Neural crest cell (in vitro differentiated cells): Measurements from ENCODE around the gene ALG1. TPM values are rescaled to one million over a fixed set of nuclear protein-coding genes. Genes with fewer than 3 reads are reported as not detected.
A peak's percentile ranks its signal among the peaks of the same experiment; 100 is the strongest.
"Not testable (repeated sequence)": the region's sequence is repeated elsewhere in the genome, so short reads cannot be mapped to it uniquely, and the experiment has no call there.

Source experiments
- DNase-seq: peaks from one replicate; pipeline ENCODE4 v3.0.0; 2021; ENCODE audit warnings: low read depth, mixed read lengths, low spot score
- H3K27ac Mint-ChIP-seq: one replicate; pipeline ENCODE4 v1.8.0; 2021; ENCODE audit warnings: mild to moderate bottlenecking, mixed read lengths; ENCODE audit not compliant: unreplicated experiment
- H3K27me3 Mint-ChIP-seq: 2 replicates; pipeline ENCODE4 v1.8.0; 2021; ENCODE audit warnings: low read depth, mild to moderate bottlenecking, mixed read lengths
- H3K36me3 Mint-ChIP-seq: 2 replicates; pipeline ENCODE4 v1.8.0; 2021; ENCODE audit warnings: low read depth, mild to moderate bottlenecking, mixed read lengths
- H3K4me1 Mint-ChIP-seq: 2 replicates; pipeline ENCODE4 v1.8.0; 2021; ENCODE audit warnings: mixed read lengths
- H3K4me3 Mint-ChIP-seq: one replicate; pipeline ENCODE4 v1.8.0; 2021; ENCODE audit warnings: mild to moderate bottlenecking, mixed read lengths
- H3K9me3 Mint-ChIP-seq: 2 replicates; pipeline ENCODE4 v1.8.0; 2021; ENCODE audit warnings: mixed read lengths
- total RNA-seq: library from RNA; stranded (reverse); gene quantifications from 2 replicates; pipeline ENCODE4 v1.2.1, GENCODE V29; 2021
- TF ChIP-seq, protein P1 (sequence below): fragments of 200-600 bp; sonication (generic); conservative IDR thresholded peaks from 2 replicates; pipeline ENCODE4 v1.5.0; 2021; ENCODE audit warnings: antibody characterized with exemption, mild to moderate bottlenecking

Gene ALG1
- total RNA-seq, 1 donor from 2014 or later = 23.2 TPM

DNA sequence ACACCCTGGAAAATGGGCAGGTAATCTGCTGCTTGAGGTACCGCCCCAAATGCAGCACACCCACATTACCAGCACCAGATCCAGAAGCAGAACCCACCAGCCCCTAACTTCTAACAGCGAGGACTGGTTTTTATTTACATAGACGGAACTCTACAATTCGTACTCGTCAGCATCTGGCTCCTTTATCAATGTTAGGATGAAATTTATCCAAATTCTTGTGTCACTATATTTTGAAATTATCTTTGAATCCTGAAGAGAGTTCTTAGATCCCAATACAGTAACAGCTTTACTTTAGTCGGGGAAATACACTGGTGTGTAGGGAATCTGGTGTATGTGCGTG, 332 bp upstream of the ALG1 start:
- peak overlapping the region; percentile 98 for H3K4me3 Mint-ChIP-seq
- H3K4me1 Mint-ChIP-seq = peaks cover 13% of the 10 kb centered on the region
- H3K36me3 Mint-ChIP-seq = peaks cover 5% of the 10 kb centered on the region
- peaks cover 15% of the 10 kb centered on the region for H3K27me3 Mint-ChIP-seq
- H3K9me3 Mint-ChIP-seq = no peaks in the 10 kb centered on the region
- peak overlapping the region; percentile 97 for H3K27ac Mint-ChIP-seq
- TF ChIP-seq, protein P1, sequence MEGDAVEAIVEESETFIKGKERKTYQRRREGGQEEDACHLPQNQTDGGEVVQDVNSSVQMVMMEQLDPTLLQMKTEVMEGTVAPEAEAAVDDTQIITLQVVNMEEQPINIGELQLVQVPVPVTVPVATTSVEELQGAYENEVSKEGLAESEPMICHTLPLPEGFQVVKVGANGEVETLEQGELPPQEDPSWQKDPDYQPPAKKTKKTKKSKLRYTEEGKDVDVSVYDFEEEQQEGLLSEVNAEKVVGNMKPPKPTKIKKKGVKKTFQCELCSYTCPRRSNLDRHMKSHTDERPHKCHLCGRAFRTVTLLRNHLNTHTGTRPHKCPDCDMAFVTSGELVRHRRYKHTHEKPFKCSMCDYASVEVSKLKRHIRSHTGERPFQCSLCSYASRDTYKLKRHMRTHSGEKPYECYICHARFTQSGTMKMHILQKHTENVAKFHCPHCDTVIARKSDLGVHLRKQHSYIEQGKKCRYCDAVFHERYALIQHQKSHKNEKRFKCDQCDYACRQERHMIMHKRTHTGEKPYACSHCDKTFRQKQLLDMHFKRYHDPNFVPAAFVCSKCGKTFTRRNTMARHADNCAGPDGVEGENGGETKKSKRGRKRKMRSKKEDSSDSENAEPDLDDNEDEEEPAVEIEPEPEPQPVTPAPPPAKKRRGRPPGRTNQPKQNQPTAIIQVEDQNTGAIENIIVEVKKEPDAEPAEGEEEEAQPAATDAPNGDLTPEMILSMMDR = no peak
- DNase-seq = no peak

DNA sequence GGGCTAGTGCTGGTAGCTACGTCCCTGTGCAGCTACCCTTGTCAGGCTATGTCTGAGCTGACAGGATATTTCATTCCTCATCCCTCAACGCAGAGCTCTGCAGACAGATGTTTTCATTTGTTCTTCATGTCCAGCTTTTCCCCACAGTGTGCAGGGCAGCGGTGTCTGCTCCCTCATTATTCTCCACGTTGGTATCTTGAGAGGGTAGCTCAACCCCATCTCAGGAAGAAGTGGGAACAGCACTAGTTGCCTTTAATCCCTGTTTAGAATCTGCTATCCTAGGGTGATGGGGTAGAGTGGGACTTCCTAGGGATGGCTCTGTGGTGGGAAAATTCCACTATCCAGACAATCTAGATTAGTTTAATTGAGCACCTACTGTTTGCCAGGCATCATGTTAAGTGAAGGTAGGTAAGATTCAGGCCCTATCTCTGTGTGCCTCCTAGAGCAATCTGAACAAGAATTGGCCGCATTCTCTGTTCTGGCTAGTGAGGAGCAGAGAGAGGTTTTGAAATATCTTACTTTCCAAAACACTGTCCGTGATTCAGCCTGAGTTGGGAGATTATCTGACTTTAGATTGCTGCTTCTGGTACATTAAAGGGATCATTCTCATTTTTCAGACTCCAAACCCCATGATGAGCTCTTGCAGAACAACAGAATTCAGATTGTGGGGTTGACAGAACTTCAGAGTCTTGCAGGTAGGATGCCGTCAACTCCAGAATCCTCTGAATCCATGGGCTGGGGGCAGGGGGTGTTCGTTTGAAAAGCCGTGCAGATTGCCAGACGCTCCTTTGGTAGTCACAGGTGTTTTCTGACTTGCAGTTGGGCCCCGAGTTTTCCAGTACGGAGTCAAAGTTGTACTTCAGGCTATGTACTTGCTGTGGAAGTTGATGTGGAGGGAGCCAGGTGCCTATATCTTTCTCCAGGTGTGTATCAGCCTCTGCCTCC, 963 bp downstream of the ALG1 start:
- Mint-ChIP-seq H3K9me3 (no peaks in the 10 kb centered on the region), H3K4me1 (peaks cover 13% of the 10 kb centered on the region), H3K27me3 (peaks cover 6% of the 10 kb centered on the region), H3K4me3 (peak overlapping the region; percentile 98), H3K36me3 (peaks cover 5% of the 10 kb centered on the region), H3K27ac (peak overlapping the region; percentile 97)
- no peak for DNase-seq
- TF ChIP-seq, protein P1 = no peak

DNA sequence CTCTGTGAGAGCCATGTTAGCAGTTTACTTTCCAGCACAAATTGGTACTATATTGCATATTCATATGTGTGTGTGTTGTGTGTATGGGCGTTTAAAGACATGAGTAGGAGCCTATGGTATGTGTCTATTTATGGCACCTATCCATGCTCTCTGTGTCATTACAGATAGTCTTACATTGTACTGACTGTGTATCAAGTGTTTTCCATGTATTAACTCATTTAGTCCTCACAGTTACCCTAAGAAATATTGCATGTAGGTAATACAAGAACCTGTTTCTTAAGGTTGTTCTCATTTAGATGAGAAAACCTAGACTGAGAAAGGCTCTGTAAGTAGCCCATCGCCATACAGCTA, 1.6 kb downstream of the ALG1 start:
- no peaks in the 10 kb centered on the region for H3K27me3 Mint-ChIP-seq
- no peaks in the 10 kb centered on the region for H3K9me3 Mint-ChIP-seq
- H3K4me3 Mint-ChIP-seq = peak overlapping the region; percentile 98
- no peak overlapping the region for H3K27ac Mint-ChIP-seq
- peaks cover 5% of the 10 kb centered on the region for H3K36me3 Mint-ChIP-seq
- H3K4me1 Mint-ChIP-seq = peaks cover 13% of the 10 kb centered on the region
- TF ChIP-seq, protein P1 = no peak
- DNase-seq = no peak

DNA sequence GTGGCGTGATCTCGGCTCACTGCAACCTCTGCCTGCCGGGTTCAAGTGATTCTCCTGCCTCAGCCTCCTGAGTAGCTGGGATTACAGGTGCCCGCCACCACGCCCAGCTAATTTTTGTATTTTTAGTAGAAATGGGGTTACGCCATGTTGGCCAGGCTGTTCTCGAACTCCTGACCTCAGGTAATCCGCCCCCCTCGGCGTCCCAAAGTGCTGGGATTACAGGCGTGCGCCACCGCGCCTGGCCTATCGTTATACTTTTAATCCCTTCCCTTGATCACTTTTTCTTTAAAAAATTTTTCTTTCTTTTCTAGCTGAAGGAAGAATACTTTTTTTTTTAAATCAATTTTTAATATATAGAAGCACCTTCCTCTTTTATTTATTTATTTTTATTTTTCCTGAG, 2.1 kb downstream of the ALG1 start:
- H3K4me3 Mint-ChIP-seq, H3K27ac Mint-ChIP-seq, H3K36me3 Mint-ChIP-seq, H3K9me3 Mint-ChIP-seq, H3K27me3 Mint-ChIP-seq, DNase-seq: not testable (repeated sequence)
- H3K4me1 Mint-ChIP-seq = peaks cover 13% of the 10 kb centered on the region

DNA sequence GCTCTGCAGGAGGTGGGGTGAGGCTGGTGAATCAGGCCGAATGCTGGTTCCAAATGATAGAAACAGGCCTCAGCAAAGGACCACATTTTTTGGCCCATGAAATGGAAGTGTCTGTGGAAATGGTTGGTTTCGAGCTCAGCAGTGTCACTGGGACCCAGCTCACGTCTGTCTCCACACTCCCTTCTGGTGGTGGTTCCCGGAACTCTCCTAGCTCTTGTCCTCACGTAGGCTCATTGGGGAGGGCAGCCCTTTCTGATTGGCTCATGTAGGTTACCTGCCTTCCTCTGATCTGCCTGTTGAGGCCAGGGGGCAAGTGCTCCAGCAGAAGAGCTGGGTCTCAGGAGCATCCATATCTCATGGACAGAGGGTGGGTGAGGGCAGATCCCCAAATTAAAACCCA, 4.0 kb downstream of the ALG1 start:
- H3K36me3 Mint-ChIP-seq = peaks cover 5% of the 10 kb centered on the region
- H3K4me3 Mint-ChIP-seq = peak overlapping the region; percentile 42
- no peak overlapping the region for H3K27ac Mint-ChIP-seq
- H3K27me3 Mint-ChIP-seq = no peaks in the 10 kb centered on the region
- peaks cover 13% of the 10 kb centered on the region for H3K4me1 Mint-ChIP-seq
- H3K9me3 Mint-ChIP-seq = no peaks in the 10 kb centered on the region
- TF ChIP-seq, protein P1 = no peak
- DNase-seq = no peak

DNA sequence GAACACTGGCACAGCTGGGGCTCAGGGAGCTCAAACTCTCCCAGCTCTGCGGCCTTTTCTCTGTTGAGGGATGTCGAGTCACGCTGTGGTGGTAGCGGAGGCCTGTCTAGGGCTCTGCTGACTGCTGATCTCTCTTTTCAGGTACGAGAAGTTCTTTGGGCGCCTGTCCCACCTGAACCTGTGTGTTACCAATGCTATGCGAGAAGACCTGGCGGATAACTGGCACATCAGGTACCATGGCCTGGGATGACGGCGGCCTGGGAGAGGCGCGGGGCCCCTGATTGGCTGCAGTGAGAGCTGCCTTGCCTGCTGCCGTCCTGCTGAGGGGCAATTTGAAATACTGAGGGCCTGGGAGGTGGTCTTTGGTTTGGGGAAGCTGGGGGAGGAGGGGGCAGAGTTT, 5.7 kb downstream of the ALG1 start:
- Mint-ChIP-seq H3K4me1 (peaks cover 10% of the 10 kb centered on the region), H3K4me3 (no peak overlapping the region), H3K36me3 (peaks cover 5% of the 10 kb centered on the region), H3K9me3 (no peaks in the 10 kb centered on the region), H3K27ac (no peak overlapping the region), H3K27me3 (no peaks in the 10 kb centered on the region)
- DNase-seq = no peak
- TF ChIP-seq, protein P1 = no peak
